GM12872 (cell line): ENCODE results near the gene GRM4.

Source experiments
- CTCF ChIP-seq: IDR thresholded peaks from 3 replicates; pipeline ENCODE4 v1.5.1; 2011; ENCODE audit warnings: low read depth, mild to moderate bottlenecking, low read length, moderate library complexity; ENCODE audit not compliant: insufficient read depth

GRM4 gene

GRCh38 chr6:34143196-34143883, 2.5 kb downstream of the GRM4 start:
- TF ChIP-seq CTCF, result no peak

DNA sequence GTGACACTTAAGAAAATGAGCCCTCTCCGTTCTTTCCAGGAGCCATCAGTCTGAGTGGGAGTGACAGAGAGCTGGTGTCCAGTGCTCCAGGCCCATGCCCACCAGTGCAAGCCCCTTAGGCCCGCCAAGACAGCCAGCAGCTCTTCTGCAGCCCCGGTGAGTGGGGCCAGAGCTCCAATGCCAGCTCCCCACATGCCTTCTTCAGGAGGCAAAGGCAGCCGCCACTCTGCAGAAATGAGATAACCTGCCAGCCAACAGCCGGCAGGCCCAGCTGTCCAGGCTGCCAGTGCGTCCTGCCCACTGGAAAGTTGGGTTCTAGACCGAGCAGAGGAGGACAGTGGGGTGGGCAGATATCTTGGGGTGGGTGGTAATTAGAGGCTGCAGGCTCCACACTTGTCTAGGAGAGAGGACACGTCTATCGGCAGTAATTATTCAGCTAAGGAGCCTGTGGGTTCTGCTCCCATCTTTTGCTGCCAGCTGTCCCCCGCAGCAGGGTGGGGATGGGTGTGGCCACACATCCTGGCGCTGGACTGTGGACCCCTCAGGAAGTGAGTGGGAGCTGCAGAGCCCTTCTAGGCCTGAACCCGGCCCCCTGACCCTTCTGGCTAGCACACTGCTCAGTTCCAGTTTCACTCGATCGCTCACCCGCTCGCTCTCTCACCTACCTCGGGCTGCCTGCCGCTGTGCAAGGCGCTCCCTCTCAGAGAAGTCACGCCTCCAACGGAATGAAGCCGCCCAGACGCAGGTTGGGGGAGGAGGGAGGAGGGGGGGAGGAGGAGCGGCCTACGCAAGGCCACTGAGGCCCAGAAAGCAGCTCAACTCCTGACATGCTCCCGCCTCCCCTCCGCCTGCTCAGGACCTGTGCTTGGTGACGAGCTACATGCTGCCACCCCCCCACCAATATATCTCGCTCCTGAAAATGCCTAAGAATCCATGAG, 3.6 kb downstream of the GRM4 start:
- TF ChIP-seq CTCF, result no peak

- no peak for TF ChIP-seq CTCF
Measured at GRCh38 chr6:34140075-34140474, 5.8 kb downstream of the GRM4 start.

DNA sequence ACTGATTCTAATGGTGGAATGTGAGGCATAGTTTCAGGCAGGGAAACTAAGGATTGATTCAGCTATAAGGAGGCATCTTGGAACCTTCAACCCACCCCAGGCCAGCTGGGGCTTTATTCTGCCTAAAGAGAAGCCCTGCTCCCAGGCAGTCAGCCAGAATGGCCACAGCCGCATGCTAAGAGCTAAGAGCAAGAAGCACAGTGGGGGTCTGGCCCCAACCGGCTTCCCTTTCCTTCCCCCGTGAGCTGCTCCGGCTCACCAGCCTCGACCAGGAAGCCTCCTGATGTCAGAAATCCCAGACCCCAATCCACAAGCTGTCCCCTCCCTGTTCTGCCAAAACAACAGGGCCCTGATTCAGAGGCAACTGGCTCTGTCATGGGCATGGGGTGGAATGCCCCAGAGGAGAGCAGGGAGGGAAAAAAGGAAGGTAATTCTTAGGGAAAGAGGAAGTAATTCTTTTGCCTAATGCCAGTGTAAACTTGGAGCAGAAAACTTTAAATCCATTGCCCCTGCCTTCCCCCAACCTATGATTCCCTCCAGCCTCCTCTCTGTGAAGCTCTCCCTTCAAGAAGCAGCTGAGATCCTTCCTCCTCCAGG, 6.9 kb downstream of the GRM4 start:
- no peak for TF ChIP-seq CTCF

DNA sequence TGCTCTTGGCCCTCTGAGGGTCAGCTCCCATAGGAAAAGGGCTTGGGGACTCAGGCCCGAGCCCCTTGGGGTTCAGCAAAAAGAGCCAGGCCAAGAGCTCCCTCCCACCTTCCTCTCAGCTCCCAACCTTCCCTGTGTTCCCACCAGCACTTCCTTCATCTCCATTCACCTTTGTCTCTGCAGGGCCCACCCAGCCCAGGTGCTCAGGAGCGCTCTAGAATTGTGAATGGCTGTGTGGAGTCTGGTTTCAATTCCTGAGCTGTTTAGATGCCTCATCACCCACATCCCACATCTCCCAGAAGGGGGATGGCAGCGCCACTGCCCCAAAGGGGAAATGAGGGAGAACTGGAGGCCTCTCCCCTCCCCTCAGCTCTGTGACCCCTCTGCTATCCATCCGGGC, 7.7 kb downstream of the GRM4 start:
- no peak for TF ChIP-seq CTCF

- no peak for TF ChIP-seq CTCF
Measured at GRCh38 chr6:34135541-34135940, 10.3 kb downstream of the GRM4 start.

DNA sequence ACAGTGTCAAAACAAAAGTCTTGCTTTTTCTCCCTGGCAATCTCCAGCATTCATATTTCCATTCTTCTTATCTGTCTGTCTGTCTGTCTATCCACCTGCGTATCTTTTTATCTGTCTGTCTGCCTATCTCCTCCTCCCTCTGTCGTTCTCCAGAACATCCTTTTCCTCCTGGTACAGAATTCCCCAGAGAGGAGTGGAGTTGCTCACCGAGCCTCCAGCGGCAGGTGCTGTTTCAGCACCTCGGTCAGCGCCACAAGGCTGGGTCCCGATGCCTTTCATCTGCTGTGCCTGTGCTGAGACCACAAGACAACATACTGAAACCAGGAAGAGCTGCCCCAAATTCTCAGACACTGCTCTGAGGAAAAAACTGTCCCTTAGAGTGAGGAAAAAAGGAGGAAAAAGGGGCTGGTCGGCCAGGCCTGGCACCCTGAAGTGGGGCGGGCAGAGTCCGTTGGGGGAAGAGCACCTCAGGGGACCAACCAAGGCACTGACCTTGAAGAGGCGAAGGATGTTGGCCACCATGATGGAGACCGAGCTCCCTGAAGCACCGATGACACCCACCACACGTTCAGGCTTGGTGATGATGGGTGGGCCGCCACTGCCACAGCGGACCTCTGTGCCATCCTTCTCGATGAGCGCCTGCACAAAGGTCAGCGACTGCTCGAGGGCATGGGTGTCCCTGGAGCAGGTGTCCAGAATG, 13.3 kb downstream of the GRM4 start:
- no peak for TF ChIP-seq CTCF
